ENCODE measurements around the gene CXCL9. TPM values are rescaled to one million over a fixed set of nuclear protein-coding genes. Genes with fewer than 3 reads are reported as not detected.
A peak's percentile ranks its signal among the peaks of the same experiment; 100 is the strongest.

The CXCL9 gene
- total RNA-seq, 4 donors from 2014 or later = 0.11 to 0.17 (median 0.13) TPM; not detected in 1

GRCh38 chr4:75997946-75998345 lies 9.4 kb downstream of the CXCL9 start:
- Histone ChIP-seq H3K4me3 (no peak overlapping the region), H3K36me3 (no peaks in the 10 kb centered on the region), H3K9me3 (no peaks in the 10 kb centered on the region), H3K4me1 (no peaks in the 10 kb centered on the region), H3K27ac (replicated peaks in 1 of 4) (no peak overlapping the region), H3K27me3 (no peaks in the 10 kb centered on the region)
- intact Hi-C loops (cut with DNase I) = no loop called here
- peak; percentile 12 for DNase-seq (ENCODE audit: extremely low spot score)
- WGBS = 92% methylated on average over 2 of the region's 2 CpGs
- TF ChIP-seq POLR2A (IDR thresholded peaks at IDR 0.05; ENCODE audit: low read depth) (no peak), POLR2AphosphoS5 (IDR thresholded peaks at IDR 0.05) (no peak), EP300 (IDR thresholded peaks at IDR 0.05) (no peak)
- TF ChIP-seq, protein P1, sequence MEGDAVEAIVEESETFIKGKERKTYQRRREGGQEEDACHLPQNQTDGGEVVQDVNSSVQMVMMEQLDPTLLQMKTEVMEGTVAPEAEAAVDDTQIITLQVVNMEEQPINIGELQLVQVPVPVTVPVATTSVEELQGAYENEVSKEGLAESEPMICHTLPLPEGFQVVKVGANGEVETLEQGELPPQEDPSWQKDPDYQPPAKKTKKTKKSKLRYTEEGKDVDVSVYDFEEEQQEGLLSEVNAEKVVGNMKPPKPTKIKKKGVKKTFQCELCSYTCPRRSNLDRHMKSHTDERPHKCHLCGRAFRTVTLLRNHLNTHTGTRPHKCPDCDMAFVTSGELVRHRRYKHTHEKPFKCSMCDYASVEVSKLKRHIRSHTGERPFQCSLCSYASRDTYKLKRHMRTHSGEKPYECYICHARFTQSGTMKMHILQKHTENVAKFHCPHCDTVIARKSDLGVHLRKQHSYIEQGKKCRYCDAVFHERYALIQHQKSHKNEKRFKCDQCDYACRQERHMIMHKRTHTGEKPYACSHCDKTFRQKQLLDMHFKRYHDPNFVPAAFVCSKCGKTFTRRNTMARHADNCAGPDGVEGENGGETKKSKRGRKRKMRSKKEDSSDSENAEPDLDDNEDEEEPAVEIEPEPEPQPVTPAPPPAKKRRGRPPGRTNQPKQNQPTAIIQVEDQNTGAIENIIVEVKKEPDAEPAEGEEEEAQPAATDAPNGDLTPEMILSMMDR (IDR thresholded peaks at IDR 0.05) = no peak

GRCh38 chr4:75997081-75997480 lies 10.2 kb downstream of the CXCL9 start:
- intact Hi-C loops (cut with DNase I) = no loop called here
- no peak for TF ChIP-seq EP300 (IDR thresholded peaks at IDR 0.05)
- no peak for TF ChIP-seq POLR2A (IDR thresholded peaks at IDR 0.05; ENCODE audit: low read depth)
- TF ChIP-seq POLR2AphosphoS5 (IDR thresholded peaks at IDR 0.05) = no peak
- DNase-seq (ENCODE audit: extremely low spot score) = no peak

GRCh38 chr4:75995727-75996126 lies 11.6 kb downstream of the CXCL9 start:
- intact Hi-C loops (cut with DNase I) = loop anchor here (1.0 kb wide), 1 partner anchor 73 kb away; no protein-coding TSS in a partner anchor
- no peak overlapping the region for H3K4me3 ChIP-seq
- TF ChIP-seq, protein P1 (IDR thresholded peaks at IDR 0.05) = peak; percentile 66 to 72 (median 67)
- TF ChIP-seq POLR2AphosphoS5 (IDR thresholded peaks at IDR 0.05) = no peak
- H3K27me3 ChIP-seq = no peaks in the 10 kb centered on the region
- DNase-seq (ENCODE audit: extremely low spot score) = peak; percentile 47
- H3K27ac ChIP-seq (replicated peaks in 1 of 4) = no peak overlapping the region
- H3K4me1 ChIP-seq = peaks cover 0 to 6% (median 5%) of the 10 kb centered on the region in 4 donors
- H3K36me3 ChIP-seq = no peaks in the 10 kb centered on the region
- WGBS = 9% methylated on average over 5 of the region's 5 CpGs
- no peaks in the 10 kb centered on the region for H3K9me3 ChIP-seq

More at GRCh38 chr4:75997081-75997480, 10.2 kb downstream of the CXCL9 start:
- Histone ChIP-seq H3K27ac (replicated peaks in 1 of 4) (no peak overlapping the region), H3K36me3 (no peaks in the 10 kb centered on the region), H3K9me3 (no peaks in the 10 kb centered on the region), H3K4me1 (no peaks in the 10 kb centered on the region), H3K27me3 (no peaks in the 10 kb centered on the region), H3K4me3 (no peak overlapping the region)
- WGBS = 85% methylated on average over 1 of the region's 1 CpG

DNA sequence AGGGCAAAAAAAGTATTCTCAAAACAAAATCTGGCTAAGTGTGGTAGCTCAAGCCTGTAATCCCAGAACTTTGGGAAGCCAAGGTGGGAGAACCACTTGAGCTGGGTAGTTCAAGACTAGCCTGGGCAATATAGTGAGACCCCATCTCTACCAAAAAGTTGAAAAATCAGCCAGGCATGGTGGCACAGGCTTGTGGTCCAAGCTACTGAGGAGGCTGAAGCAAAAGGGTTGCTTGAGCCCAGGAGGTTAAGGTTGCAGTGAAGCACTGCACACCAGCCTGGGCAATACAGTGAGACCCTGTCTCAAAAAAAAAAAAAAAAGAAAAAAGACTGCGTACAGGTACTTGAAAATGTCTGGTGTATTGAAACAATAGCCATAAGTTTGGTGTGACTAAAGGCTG lies 14.8 kb downstream of the CXCL9 start:
- intact Hi-C loops (cut with DNase I) = no loop called here
- WGBS = 97% methylated on average over 1 of the region's 1 CpG
- TF ChIP-seq, protein P1 (IDR thresholded peaks at IDR 0.05) = no peak
- TF ChIP-seq EP300 (IDR thresholded peaks at IDR 0.05) = no peak
- no peak for TF ChIP-seq POLR2A (IDR thresholded peaks at IDR 0.05; ENCODE audit: low read depth)

GRCh38 chr4:75989846-75990528 lies 17.3 kb downstream of the CXCL9 start:
- no peaks in the 10 kb centered on the region for H3K27me3 ChIP-seq
- peak; percentile 68 for DNase-seq (ENCODE audit: extremely low spot score)
- WGBS = 1% methylated on average over 20 of the region's 20 CpGs
- no peaks in the 10 kb centered on the region for H3K9me3 ChIP-seq
- intact Hi-C loops (cut with DNase I) = no loop called here
- peak overlapping the region; percentile 68 to 90 (median 78) for H3K4me3 ChIP-seq
- H3K36me3 ChIP-seq = no peaks in the 10 kb centered on the region
- TF ChIP-seq POLR2AphosphoS5 (IDR thresholded peaks at IDR 0.05) = no peak
- TF ChIP-seq, protein P1 (IDR thresholded peaks at IDR 0.05) = no peak
- TF ChIP-seq POLR2A (IDR thresholded peaks at IDR 0.05; ENCODE audit: low read depth) = no peak
- TF ChIP-seq EP300 (IDR thresholded peaks at IDR 0.05) = no peak
- peaks cover 12 to 46% (median 34%) of the 10 kb centered on the region in 4 donors for H3K4me1 ChIP-seq
- peak overlapping the region; percentile 65 to 74 (median 70) for H3K27ac ChIP-seq (replicated peaks in 1 of 4)

More for the DNA sequence above, 14.8 kb downstream of the CXCL9 start:
- Histone ChIP-seq H3K27me3 (no peaks in the 10 kb centered on the region), H3K4me3 (no peak overlapping the region), H3K36me3 (no peaks in the 10 kb centered on the region), H3K27ac (replicated peaks in 1 of 4) (no peak overlapping the region), H3K4me1 (peaks cover 12 to 35% (median 30%) of the 10 kb centered on the region in 4 donors), H3K9me3 (no peaks in the 10 kb centered on the region)
- DNase-seq (ENCODE audit: extremely low spot score) = peak; percentile 24
